ENCODE measurements around the gene SLC25A45. TPM values are rescaled to one million over a fixed set of nuclear protein-coding genes. Genes with fewer than 3 reads are reported as not detected.
A peak's percentile ranks its signal among the peaks of the same experiment; 100 is the strongest.

SLC25A45 gene
- total RNA-seq, 1 donor from 2014 or later = 3.7 TPM

DNA sequence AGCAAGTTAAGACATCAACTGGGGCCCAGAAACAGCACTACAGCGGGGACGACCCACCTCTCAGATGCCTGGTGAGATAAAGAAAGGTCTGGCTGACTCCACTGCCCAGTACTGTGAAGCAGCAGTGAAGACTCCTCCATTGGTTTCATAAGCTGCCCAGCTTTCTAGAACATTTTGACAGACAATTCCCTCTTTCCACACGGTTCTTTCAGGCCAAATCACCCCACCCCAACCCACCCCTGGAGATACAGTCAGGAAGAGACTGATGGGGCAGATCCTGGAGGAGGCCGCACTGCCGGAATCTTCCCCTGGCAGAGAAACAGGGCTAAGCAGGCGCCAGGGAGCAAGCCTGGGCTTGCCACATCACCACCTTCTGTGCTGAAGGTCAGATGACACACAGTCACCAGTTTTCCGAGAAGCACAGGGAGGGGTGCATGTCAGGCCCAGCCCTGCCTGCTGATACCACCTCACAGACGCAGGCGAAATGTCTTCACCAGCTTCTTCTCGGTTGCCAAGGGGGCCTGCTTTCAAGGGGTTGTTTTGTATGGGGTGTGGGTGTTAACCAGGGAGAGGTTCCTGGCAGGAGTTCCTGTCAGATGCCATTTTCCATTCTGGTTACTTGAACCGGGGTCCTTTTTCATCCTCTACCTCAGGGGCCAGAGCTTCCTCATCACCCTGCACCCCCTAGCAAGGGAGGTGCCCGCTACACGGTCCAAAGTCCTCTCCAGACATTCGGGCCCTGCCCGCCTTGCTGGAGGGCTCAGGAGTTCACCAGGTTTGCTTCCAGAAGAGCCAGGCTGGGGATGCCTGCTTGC, 38.7 kb upstream of the SLC25A45 start:
- H3K4me1 ChIP-seq (ENCODE audit: control insufficient read depth in 3 of 3, insufficient read depth in 3 of 3, low read length in 3 of 3) = peaks cover 50 to 55% (median 53%) of the 10 kb centered on the region in 3 donors

GRCh38 chr11:65420506-65420905, 38.1 kb upstream of the SLC25A45 start:
- peak overlapping the region; percentile 68 to 86 (median 83) for H3K4me3 ChIP-seq (ENCODE audit: low read length in 3 of 3)
- H3K9ac ChIP-seq (ENCODE audit: low read depth in 1 of 3, low read length in 3 of 3) = peak overlapping the region; percentile 89 to 99 (median 99)
- peaks cover 56 to 62% (median 60%) of the 10 kb centered on the region in 3 donors for H3K4me1 ChIP-seq (ENCODE audit: control insufficient read depth in 3 of 3, insufficient read depth in 3 of 3, low read length in 3 of 3)
- no peaks in the 10 kb centered on the region for H3K27me3 ChIP-seq (ENCODE audit: control insufficient read depth in 3 of 3, insufficient read depth in 3 of 3, low read length in 3 of 3)
- no peaks in the 10 kb centered on the region for H3K9me3 ChIP-seq (ENCODE audit: control insufficient read depth in 3 of 3, low read length in 3 of 3)
- H3K36me3 ChIP-seq (ENCODE audit: control insufficient read depth in 3 of 3, insufficient read depth in 3 of 3, low read length in 3 of 3) = peaks cover 26 to 27% (median 27%) of the 10 kb centered on the region in 3 donors
- peak overlapping the region; percentile 99 for H3K27ac ChIP-seq (ENCODE audit: low read depth, low read length)

More for the DNA sequence above, 38.7 kb upstream of the SLC25A45 start:
- Histone ChIP-seq H3K4me3 (ENCODE audit: low read length in 3 of 3) (peak overlapping the region; percentile 68 to 86 (median 83)), H3K36me3 (ENCODE audit: control insufficient read depth in 3 of 3, insufficient read depth in 3 of 3, low read length in 3 of 3) (peaks cover 29 to 34% (median 30%) of the 10 kb centered on the region in 3 donors), H3K27ac (ENCODE audit: low read depth, low read length) (peak overlapping the region; percentile 99), H3K9me3 (ENCODE audit: control insufficient read depth in 3 of 3, low read length in 3 of 3) (no peaks in the 10 kb centered on the region), H3K9ac (ENCODE audit: low read depth in 1 of 3, low read length in 3 of 3) (peak overlapping the region; percentile 89 to 99 (median 99)), H3K27me3 (ENCODE audit: control insufficient read depth in 3 of 3, insufficient read depth in 3 of 3, low read length in 3 of 3) (no peaks in the 10 kb centered on the region)

DNA sequence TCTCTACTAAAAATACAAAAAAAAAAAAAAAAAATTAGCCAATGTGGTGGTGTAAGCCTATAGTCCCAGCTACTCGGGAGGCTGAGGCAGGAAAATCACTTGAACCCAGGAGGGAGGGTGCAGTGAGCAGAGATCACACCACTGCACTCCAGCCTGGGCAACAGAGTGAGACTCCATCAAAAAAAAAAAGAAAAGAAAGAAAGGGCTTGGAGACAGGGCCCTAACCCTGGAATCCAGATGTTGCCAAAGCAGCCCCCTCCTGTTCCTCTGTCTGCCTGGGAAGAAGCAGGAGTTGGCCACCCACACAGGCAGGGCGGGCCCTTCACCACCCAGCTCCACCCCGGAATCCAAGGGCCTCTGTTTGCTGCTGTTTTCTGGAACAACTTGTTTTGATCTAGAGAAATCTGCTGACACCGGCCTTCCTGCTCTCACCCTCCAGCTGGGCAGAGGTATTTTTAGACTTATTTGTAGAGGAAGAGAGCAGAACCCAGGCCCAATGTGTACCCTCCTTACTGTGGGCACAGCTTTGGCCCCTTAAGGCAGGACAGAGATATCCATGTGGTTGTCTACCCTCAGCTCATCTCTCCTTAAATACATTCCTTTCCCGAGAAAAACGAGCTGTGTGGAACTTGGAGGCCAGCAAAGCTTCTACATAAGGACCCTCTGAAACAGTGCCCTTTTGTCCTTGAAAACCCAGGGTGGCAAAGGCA, 37.5 kb upstream of the SLC25A45 start:
- Histone ChIP-seq H3K4me1 (ENCODE audit: control insufficient read depth in 3 of 3, insufficient read depth in 3 of 3, low read length in 3 of 3) (peaks cover 62 to 68% (median 66%) of the 10 kb centered on the region in 3 donors), H3K9me3 (ENCODE audit: control insufficient read depth in 3 of 3, low read length in 3 of 3) (no peaks in the 10 kb centered on the region), H3K36me3 (ENCODE audit: control insufficient read depth in 3 of 3, insufficient read depth in 3 of 3, low read length in 3 of 3) (peaks cover 21 to 23% (median 21%) of the 10 kb centered on the region in 3 donors), H3K9ac (ENCODE audit: low read depth in 1 of 3, low read length in 3 of 3) (peak overlapping the region; percentile 89 to 99 (median 99)), H3K27me3 (ENCODE audit: control insufficient read depth in 3 of 3, insufficient read depth in 3 of 3, low read length in 3 of 3) (no peaks in the 10 kb centered on the region), H3K4me3 (ENCODE audit: low read length in 3 of 3) (peak overlapping the region; percentile 69 to 90 (median 86)), H3K27ac (ENCODE audit: low read depth, low read length) (peak overlapping the region; percentile 99)

DNA sequence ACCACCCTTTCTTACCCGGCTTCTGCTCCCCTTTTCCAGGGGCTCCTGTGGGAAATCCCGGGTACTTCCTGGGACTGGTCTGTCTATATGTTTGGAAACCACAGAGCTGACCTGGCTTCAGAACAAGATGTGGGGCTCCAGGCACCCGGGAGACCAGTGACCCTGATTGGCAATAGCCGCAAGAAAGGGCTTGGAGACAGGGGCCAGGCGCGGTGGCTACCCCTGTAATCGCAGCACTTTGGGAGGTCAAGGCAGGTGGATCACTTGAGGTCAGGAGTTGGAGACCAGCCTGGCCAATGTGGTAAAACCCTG, 37.0 kb upstream of the SLC25A45 start:
- Histone ChIP-seq H3K27ac (ENCODE audit: low read depth, low read length) (peak overlapping the region; percentile 99), H3K27me3 (ENCODE audit: control insufficient read depth in 3 of 3, insufficient read depth in 3 of 3, low read length in 3 of 3) (no peaks in the 10 kb centered on the region), H3K4me3 (ENCODE audit: low read length in 3 of 3) (peak overlapping the region; percentile 69 to 90 (median 86)), H3K36me3 (ENCODE audit: control insufficient read depth in 3 of 3, insufficient read depth in 3 of 3, low read length in 3 of 3) (peaks cover 16 to 18% (median 16%) of the 10 kb centered on the region in 3 donors), H3K9ac (ENCODE audit: low read depth in 1 of 3, low read length in 3 of 3) (peak overlapping the region; percentile 89 to 99 (median 99)), H3K4me1 (ENCODE audit: control insufficient read depth in 3 of 3, insufficient read depth in 3 of 3, low read length in 3 of 3) (peaks cover 66 to 72% (median 69%) of the 10 kb centered on the region in 3 donors), H3K9me3 (ENCODE audit: control insufficient read depth in 3 of 3, low read length in 3 of 3) (no peaks in the 10 kb centered on the region)

DNA sequence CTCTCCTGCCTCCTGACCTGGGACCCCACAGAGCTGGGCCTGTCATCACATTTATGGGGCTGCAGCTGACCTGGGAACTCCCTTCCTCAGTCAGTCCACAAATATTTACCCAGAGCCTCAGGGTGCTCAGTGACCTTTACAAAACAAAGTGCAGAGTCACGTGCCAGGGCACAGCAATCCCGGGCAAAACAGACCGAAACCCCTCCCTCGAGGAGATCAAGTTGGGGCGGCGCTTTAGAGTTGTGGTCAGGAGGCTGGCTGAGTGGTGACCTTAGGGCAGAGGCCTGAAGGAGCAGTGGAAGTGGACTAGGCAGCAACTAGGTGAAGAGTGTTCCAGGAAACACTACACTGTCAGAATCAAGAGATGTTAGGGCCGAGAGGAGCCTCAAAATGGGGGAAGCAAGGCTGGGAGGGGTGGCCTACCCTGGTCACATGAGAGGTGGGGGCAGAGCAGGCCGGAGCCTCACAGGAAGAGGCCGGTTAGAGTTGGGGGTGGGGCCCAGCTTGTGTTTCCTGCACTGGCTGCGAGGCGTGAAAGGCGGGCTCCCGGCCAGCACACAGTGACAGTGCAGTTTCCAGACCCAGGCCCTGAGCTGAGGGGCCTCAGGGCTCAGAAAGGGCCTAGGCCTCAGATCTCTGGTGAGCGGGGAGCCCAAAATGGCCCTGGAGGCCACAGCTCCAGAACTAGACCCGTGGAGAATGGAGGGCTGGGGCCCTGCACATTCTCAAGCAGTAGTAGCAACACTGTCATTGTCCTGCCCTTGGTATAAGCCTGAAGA, 36.4 kb upstream of the SLC25A45 start:
- H3K9me3 ChIP-seq (ENCODE audit: control insufficient read depth in 3 of 3, low read length in 3 of 3) = no peaks in the 10 kb centered on the region
- H3K4me3 ChIP-seq (ENCODE audit: low read length in 3 of 3) = peak overlapping the region; percentile 69 to 90 (median 86)
- H3K36me3 ChIP-seq (ENCODE audit: control insufficient read depth in 3 of 3, insufficient read depth in 3 of 3, low read length in 3 of 3) = peaks cover 10 to 12% (median 11%) of the 10 kb centered on the region in 3 donors
- peak overlapping the region; percentile 99 for H3K27ac ChIP-seq (ENCODE audit: low read depth, low read length)
- peak overlapping the region; percentile 89 to 99 (median 99) for H3K9ac ChIP-seq (ENCODE audit: low read depth in 1 of 3, low read length in 3 of 3)
- no peaks in the 10 kb centered on the region for H3K27me3 ChIP-seq (ENCODE audit: control insufficient read depth in 3 of 3, insufficient read depth in 3 of 3, low read length in 3 of 3)
- H3K4me1 ChIP-seq (ENCODE audit: control insufficient read depth in 3 of 3, insufficient read depth in 3 of 3, low read length in 3 of 3) = peaks cover 67 to 72% (median 71%) of the 10 kb centered on the region in 3 donors

DNA sequence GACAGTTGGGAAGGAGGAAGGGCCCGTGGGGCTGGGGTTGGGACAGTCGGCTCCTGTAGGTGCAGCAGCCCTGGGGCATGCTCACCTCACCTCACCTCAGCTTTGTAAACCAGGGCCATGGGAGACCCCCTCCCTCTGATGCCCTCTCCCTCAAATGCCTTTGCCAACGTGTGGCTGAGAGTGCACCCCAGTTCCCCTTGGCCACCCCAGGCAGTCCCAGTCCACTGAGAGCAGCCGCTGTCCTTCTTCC, 35.9 kb upstream of the SLC25A45 start:
- H3K36me3 ChIP-seq (ENCODE audit: control insufficient read depth in 3 of 3, insufficient read depth in 3 of 3, low read length in 3 of 3) = peaks cover 5 to 7% (median 6%) of the 10 kb centered on the region in 3 donors
- H3K4me3 ChIP-seq (ENCODE audit: low read length in 3 of 3) = peak overlapping the region; percentile 69 to 90 (median 86)
- peaks cover 69 to 75% (median 73%) of the 10 kb centered on the region in 3 donors for H3K4me1 ChIP-seq (ENCODE audit: control insufficient read depth in 3 of 3, insufficient read depth in 3 of 3, low read length in 3 of 3)
- peak overlapping the region; percentile 89 to 99 (median 99) for H3K9ac ChIP-seq (ENCODE audit: low read depth in 1 of 3, low read length in 3 of 3)
- no peaks in the 10 kb centered on the region for H3K9me3 ChIP-seq (ENCODE audit: control insufficient read depth in 3 of 3, low read length in 3 of 3)
- peak overlapping the region; percentile 99 for H3K27ac ChIP-seq (ENCODE audit: low read depth, low read length)
- H3K27me3 ChIP-seq (ENCODE audit: control insufficient read depth in 3 of 3, insufficient read depth in 3 of 3, low read length in 3 of 3) = no peaks in the 10 kb centered on the region

- Histone ChIP-seq H3K4me1 (ENCODE audit: control insufficient read depth in 3 of 3, insufficient read depth in 3 of 3, low read length in 3 of 3) (peaks cover 69 to 75% (median 73%) of the 10 kb centered on the region in 3 donors), H3K36me3 (ENCODE audit: control insufficient read depth in 3 of 3, insufficient read depth in 3 of 3, low read length in 3 of 3) (peaks cover under 1 to 2% (median under 1%) of the 10 kb centered on the region in 3 donors), H3K9ac (ENCODE audit: low read depth in 1 of 3, low read length in 3 of 3) (peak overlapping the region; percentile 89 to 99 (median 95)), H3K27me3 (ENCODE audit: control insufficient read depth in 3 of 3, insufficient read depth in 3 of 3, low read length in 3 of 3) (no peaks in the 10 kb centered on the region), H3K27ac (ENCODE audit: low read depth, low read length) (peak overlapping the region; percentile 99), H3K9me3 (ENCODE audit: control insufficient read depth in 3 of 3, low read length in 3 of 3) (no peaks in the 10 kb centered on the region), H3K4me3 (ENCODE audit: low read length in 3 of 3) (peak overlapping the region; percentile 73 to 90 (median 84))
These were observed 35.4 kb upstream of the SLC25A45 start for GRCh38 chr11:65417702-65418430.

- no peaks in the 10 kb centered on the region for H3K27me3 ChIP-seq (ENCODE audit: control insufficient read depth in 3 of 3, insufficient read depth in 3 of 3, low read length in 3 of 3)
- peak overlapping the region; percentile 99 for H3K27ac ChIP-seq (ENCODE audit: low read depth, low read length)
- H3K9me3 ChIP-seq (ENCODE audit: control insufficient read depth in 3 of 3, low read length in 3 of 3) = no peaks in the 10 kb centered on the region
- peak overlapping the region; percentile 73 to 84 (median 79) for H3K4me3 ChIP-seq (ENCODE audit: low read length in 3 of 3)
- no peaks in the 10 kb centered on the region for H3K36me3 ChIP-seq (ENCODE audit: control insufficient read depth in 3 of 3, insufficient read depth in 3 of 3, low read length in 3 of 3)
- H3K4me1 ChIP-seq (ENCODE audit: control insufficient read depth in 3 of 3, insufficient read depth in 3 of 3, low read length in 3 of 3) = peaks cover 73 to 81% (median 75%) of the 10 kb centered on the region in 3 donors
- peak overlapping the region; percentile 89 to 99 (median 95) for H3K9ac ChIP-seq (ENCODE audit: low read depth in 1 of 3, low read length in 3 of 3)
These were observed 34.6 kb upstream of the SLC25A45 start for GRCh38 chr11:65416841-65417701.

All from skeletal muscle tissue (tissue), 4 donors.